ENCODE results near the gene ARHGEF9.
"Not testable (repeated sequence)": the region's sequence is repeated elsewhere in the genome, so short reads cannot be mapped to it uniquely, and the experiment has no call there.

ARHGEF9 gene

DNA sequence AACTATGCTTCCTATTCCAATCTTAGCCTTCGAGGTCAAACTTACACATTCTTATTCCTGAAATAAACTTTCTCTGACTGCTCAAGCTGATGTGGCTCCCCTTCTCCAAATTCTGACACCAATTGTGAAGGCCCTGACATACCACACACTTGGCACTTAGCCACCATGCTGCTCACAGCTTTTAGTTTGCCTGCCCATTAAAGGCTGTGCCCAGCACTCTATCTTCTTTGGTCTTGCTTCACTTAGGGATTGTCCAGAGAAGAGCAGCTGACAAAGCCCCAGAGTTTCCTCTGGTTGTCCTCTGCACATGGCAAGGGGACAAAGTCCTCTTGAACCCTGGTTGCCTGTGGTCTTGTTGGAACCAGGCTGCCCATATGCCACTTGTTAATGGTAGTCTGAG is 126.1 kb downstream of the ARHGEF9 start:
- no peak for DNase-seq (ENCODE audit: low read depth)

DNA sequence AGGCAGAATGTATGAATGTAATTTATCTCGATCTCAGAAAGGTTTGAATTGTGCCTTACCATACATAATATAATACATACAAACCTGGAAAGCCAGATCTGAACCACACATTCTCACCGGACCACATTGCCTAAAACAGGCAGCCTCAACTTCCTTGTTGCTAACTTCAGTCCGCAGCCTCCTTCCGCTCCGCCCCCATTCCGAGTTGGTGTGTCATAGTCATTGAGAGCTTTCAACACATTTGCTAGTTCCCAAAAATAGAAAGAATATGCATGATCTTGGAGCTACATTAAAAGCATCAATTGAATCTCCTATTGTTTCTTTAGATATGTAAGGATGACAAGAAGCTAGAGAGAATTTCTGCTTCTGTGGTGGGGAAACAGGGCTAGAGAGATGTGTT is 127.2 kb downstream of the ARHGEF9 start:
- no peak for DNase-seq (ENCODE audit: low read depth)

DNA sequence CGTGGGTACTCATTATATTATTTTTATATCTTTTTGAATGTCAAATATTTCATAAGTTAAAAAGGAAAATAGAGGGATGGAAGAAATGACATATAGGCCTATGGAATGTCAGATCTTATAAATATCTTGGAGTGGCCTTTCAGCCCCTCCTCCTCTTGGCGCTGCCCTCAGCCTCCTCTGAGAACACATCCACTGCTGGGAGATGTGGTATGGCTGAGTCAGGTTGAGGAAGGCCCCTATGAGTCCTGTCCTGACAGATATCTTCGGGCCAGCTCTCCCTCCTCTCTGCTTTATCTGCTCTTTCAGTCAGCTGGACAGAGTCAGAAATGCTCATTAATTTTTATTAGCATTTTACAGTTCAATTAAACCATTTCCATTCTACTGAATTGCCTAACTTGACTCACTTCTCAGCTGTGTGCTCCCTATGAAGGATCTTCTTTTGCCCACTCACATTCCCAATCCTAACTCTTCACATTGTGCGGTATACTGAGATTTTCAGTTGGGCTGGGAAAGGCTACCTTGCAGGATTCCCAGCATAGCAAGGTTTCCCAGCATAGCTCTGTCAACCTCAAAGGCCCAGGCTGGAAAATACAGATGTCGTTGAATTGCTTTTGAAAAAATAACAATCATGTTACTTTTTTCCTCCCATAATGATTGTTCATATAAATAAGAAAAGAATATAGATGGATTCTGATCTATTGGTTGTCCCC is 128.0 kb downstream of the ARHGEF9 start:
- no peak for DNase-seq (ENCODE audit: low read depth)

GRCh38 chrX:63652086-63652765 is 132.8 kb downstream of the ARHGEF9 start:
- DNase-seq (ENCODE audit: low read depth), result no peak

GRCh38 chrX:63645748-63646147 is 139.3 kb downstream of the ARHGEF9 start:
- DNase-seq (ENCODE audit: low read depth), result not testable (repeated sequence)

GRCh38 chrX:63635750-63636149 is 149.3 kb downstream of the ARHGEF9 start:
- no peak for DNase-seq (ENCODE audit: low read depth)

GRCh38 chrX:63613531-63614028 is 171.4 kb downstream of the ARHGEF9 start:
- no peak for DNase-seq (ENCODE audit: low read depth)

GRCh38 chrX:63585936-63586335 is 199.1 kb downstream of the ARHGEF9 start:
- no peak for DNase-seq (ENCODE audit: low read depth)

All from T follicular helper cell (primary cell).